ENCODE data around the gene AP1B1.
A peak's percentile ranks its signal among the peaks of the same experiment; 100 is the strongest.

Gene AP1B1

DNA sequence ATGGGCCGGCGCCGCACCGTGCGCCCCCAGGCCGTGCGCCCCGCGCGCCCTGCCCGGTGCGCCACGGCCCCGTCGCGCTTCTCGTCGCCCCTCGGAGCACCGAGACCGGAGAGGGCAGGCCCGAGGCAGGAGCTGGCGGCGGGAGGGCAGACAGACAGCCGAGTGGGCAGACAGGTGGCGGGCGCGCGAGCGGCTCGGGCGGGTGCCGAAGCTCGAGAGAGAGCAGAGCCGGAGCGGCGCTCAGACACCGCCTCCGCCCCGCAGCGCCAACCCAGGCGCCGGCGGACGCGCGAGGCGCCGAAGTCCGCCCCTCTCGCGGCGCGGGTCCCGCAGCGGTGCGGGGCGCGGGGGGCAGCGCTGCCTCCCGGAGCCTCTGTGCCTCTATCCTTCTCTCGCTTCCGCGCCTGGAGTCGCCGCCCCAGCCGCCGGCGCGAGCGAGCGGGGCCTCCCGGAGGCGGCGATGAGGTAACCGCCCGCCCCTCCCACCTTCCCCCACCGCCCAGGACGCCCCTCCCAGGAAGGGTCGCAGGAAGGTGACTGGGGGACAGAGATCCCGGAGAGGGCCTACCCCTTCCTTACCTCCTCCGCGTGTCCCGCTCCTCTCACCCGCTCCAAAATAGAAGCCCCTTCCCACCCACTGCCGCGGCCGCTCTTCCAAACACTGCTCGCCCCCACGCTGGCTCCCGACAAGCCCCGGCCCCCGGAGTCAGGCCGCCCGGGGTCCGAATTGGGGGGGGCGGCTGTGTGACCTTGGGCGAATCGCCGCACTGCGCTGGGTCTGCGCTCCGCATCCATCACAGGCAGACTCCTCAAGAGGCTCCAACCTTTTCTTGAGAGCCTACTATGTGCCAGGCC is 72.9 kb downstream of the AP1B1 start, which contains the start of gene RASL10A:
RASL10A (minus strand) TSS at position 412 of the 855 bp plus-strand sequence. CDS start 451 bp downstream, outside the sequence.
- no peak for DNase-seq (ENCODE audit: low read depth in 2 of 2)
- no peak within 1 kb of the TSS for H3K4me3 ChIP-seq (replicated peaks in 1 of 2; ENCODE audit: low read depth in 2 of 2, low read length in 2 of 2)
- TF ChIP-seq, protein P1, sequence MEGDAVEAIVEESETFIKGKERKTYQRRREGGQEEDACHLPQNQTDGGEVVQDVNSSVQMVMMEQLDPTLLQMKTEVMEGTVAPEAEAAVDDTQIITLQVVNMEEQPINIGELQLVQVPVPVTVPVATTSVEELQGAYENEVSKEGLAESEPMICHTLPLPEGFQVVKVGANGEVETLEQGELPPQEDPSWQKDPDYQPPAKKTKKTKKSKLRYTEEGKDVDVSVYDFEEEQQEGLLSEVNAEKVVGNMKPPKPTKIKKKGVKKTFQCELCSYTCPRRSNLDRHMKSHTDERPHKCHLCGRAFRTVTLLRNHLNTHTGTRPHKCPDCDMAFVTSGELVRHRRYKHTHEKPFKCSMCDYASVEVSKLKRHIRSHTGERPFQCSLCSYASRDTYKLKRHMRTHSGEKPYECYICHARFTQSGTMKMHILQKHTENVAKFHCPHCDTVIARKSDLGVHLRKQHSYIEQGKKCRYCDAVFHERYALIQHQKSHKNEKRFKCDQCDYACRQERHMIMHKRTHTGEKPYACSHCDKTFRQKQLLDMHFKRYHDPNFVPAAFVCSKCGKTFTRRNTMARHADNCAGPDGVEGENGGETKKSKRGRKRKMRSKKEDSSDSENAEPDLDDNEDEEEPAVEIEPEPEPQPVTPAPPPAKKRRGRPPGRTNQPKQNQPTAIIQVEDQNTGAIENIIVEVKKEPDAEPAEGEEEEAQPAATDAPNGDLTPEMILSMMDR (IDR thresholded peaks at IDR 0.05; ENCODE audit: low read depth, low read length), result no peak

DNA sequence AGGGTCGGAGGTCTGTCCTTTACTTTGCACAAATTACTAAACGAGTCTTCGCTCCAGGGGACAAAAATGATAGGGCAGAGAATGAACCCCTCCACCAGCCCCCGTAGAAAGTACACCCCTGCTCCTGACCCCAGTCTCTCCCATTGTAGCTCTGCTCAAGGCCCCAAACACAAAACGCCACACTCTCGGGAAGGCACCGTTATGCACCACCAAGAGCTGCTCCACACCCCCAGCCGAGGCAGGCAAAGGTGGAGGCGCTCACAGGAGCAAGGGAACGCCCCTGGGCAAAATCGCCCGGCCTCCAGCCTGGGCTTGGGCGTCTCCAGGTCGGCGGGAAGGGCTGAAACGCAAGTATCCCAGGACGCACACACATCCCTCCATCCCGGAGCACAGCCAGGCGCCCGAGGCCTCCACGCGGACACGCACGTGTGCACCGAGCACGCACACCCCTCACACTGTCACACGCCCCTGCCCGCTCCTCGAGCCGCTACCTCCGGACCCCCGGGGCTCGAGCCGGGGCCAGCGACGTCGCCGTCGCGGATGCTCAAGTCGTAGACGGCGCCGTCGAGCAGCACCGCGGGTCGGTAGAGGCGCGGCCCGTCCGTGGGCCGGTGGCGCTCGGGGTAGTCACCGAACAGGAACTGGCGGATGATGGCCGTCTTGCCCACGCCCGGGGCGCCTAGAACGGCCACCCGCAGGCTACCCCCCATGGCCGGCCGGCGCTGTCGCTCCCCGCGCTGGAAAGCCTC is 73.7 kb downstream of the AP1B1 start:
- TF ChIP-seq, protein P1 (IDR thresholded peaks at IDR 0.05; ENCODE audit: low read depth, low read length), result no peak
- no peak overlapping the region for H3K4me3 ChIP-seq (replicated peaks in 1 of 2; ENCODE audit: low read depth in 2 of 2, low read length in 2 of 2)
- DNase-seq (ENCODE audit: low read depth in 2 of 2), result no peak

DNA sequence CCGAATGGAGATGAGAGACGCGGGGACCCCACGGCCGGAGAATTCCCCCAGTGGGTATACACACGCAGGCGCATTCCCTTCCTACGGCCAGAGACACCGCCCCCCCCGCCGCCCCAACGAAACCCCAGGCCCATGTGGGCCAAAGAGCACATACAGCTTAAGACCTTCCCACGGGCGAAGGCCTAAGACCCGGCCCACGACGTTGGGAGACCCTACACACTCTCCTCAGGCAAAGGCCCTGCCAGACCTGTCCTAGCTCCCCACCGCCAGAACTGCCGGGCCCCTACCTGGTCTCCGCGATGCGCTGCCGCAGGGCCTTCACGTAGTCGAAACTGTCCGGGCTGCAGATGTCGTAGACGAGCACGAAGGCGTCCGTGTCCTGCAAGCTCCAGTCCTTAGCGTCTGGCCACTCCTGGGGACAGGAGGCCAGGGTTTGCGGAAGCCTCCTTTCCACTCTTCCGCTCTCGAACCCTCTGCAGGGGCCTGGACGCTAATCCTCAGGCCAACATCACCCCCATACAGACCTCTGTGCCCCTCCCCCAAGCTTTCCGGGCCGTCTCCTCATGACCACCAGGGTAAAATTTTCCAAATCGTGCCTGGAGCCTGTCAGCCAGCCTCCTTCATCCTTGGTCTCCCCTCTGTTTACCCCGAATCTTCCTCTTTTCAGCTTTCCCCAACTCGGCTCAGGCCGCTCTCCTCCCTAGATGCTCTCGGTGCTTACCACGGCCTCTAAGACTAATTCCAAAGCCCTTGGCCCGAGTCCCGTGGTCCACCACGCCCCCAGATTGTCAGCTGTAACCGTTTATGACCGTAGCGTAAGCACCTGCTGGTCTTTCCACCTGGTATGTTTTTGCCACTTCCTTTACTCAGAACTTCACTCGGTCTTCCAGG is 74.5 kb downstream of the AP1B1 start:
- TF ChIP-seq, protein P1 (IDR thresholded peaks at IDR 0.05; ENCODE audit: low read depth, low read length), result no peak
- no peak for DNase-seq (ENCODE audit: low read depth in 2 of 2)
- no peak overlapping the region for H3K4me3 ChIP-seq (replicated peaks in 1 of 2; ENCODE audit: low read depth in 2 of 2, low read length in 2 of 2)

DNA sequence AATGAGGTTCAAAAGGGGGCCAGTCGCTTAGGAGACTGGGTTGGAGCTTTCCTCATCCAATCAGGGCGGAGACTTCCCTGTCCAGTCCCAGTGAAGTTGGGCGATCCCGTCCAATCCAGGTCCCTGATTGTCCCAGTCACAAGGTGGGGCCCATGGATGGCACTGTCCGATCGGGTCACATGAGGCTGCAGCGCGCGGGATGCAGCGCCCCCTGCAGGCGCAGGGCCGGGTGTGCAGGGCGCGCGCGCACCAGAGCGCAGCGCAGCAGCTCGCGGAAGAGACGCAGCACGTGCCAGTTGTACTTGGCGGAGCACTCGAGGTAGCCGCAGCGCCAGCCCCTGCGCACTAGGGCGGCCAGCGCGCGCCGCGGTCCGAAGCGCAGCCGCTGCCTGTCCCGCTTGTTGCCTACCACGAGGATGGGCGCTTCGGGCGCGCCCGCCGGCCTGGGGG is 75.2 kb downstream of the AP1B1 start:
- no peak overlapping the region for H3K4me3 ChIP-seq (replicated peaks in 1 of 2; ENCODE audit: low read depth in 2 of 2, low read length in 2 of 2)
- DNase-seq (ENCODE audit: low read depth in 2 of 2), result peak; percentile 42 to 60
- TF ChIP-seq, protein P1 (IDR thresholded peaks at IDR 0.05; ENCODE audit: low read depth, low read length), result peak; percentile 55

DNA sequence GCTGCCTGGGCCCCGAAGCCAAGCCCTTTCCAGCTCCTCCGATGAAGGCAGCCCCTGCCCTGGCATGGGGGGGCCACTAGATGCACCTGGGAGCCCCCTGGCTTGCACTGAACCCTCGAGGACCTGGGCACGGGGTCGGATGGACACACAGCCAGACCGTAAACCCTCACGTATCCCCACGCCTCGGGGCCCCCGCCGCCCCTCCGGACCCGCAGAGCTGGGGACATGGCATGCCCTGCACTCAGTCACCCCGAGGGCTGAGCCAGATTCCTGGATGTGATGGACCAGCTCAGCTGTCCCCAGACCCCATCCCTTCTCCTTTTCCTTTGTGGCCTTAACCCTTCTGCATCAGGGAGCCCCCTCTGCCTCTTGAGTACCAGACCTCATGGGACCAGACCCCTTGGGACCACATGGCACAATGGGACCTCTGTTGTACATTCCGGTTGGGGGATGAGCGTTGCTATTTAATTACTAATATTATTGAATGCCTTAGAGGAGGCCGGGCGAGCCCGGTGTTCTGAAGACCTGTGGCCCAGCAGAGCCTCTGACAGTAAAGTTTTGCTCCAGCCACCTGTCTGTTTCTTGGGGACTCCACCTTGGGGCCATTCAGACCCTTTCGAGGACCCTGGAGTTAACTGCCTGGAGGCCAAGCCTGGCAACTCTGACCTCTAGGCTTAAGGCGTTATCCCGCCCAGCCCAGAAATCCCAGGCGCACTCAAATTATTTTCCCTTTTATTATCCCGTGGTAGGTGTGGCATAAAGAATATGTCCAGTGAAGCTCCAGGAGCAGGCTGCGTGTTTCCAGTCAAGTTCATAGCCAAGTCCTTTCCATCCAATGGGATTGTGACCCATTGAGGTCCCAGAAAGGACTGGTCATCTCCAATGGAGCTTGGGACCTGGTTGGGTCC is 75.9 kb downstream of the AP1B1 start:
- no peak overlapping the region for H3K4me3 ChIP-seq (replicated peaks in 1 of 2; ENCODE audit: low read depth in 2 of 2, low read length in 2 of 2)
- DNase-seq (ENCODE audit: low read depth in 2 of 2), result no peak
- TF ChIP-seq, protein P1 (IDR thresholded peaks at IDR 0.05; ENCODE audit: low read depth, low read length), result no peak
